NCI-H146 treated with DMSO at 0.1 percent for 48 hours (cell line): Measurements from ENCODE around the gene INSIG1.
A peak's percentile ranks its signal among the peaks of the same experiment; 100 is the strongest.

ENCODE experiments used
- DNase-seq: peaks from one replicate; lab custom pipeline; 2025; ENCODE audit not compliant: unreplicated experiment; lab: John Stamatoyannopoulos, UW

Gene INSIG1

DNA sequence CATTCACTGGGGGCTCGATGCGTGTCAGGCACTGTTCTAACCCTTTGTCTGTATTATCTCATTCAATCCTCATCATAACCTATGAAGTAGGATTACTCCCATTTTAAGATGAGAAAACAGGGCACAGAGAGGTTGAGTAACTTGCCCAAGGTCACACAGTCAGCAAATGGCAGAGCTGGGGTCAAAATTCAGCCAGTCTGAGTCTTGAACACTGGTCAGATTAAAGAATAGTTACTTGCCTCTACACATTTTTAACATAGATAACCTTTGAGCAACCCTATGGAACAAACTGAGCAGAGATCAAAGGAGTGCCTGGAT is 27.2 kb downstream of the INSIG1 start:
- DNase-seq = no peak

DNA sequence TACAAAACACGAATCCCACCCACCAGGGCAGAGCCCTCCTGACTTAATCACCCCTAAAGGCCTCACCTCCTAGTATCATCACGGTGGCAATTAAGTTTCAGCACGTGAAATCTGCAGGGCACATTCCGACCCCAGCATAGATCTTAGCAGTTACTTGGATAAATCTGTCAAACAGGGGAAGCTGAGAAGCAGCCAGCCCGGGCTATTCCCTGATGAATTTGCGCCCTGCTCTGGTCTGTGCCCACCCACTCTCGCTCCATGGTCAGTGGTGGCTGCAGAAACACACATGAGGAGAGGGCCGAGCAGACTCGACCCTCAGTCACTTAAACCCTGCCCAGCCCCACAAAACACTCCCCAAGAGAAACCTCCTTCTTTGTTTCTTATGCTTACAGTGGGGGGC is 28.7 kb downstream of the INSIG1 start:
- DNase-seq = no peak

DNA sequence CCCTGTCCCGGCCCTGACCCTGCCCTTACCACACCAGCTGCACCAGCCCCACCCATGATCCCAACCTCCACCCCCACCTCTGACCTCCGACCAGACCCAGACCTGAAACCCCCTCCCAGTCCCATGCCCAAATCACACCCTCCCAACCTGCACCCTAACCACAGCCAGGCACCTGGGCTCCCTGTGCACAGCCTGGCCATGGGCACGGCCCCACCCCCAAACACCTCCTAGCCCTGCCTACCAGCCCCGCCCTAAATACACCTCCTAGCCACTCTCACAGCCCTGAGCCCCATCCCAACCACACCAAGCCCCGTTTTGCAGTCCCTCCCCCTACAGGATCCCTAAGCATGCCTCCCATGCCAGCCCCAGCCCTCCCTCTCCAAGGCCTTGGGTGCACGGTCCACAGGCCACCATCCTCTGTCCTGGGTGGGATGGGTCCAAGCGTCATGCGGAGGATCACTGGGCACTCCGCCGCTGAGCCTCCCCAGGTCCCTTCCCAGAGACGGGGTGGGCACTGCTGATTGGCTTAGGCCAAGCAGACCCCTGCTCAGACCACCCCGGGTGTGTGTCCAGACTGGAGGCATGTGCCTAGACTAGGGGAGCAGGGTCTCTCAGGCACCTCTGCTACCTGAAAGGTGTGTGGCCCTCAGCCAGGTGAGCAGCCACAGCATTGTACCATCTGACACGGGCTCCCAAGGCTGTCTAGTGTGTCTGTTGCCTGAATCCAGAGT is 30.1 kb downstream of the INSIG1 start:
- DNase-seq = no peak

DNA sequence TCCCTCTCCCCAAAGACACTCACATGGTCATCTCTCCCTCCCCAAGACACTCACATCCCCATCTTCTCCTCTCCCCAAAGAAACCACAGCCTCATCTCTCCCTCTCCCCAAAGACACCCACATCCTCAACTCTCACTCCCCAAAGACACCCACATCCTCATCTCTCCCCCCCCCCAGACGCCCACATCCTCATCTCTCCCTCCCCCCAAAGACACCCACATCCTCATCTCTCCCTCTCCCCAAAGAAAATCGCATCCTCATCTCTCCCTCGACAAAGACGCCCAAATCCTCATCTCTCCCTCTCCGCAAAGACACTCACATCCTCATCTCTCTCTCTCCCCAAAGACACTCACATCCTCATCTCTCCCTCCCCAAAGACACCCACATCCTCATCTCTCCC is 31.5 kb downstream of the INSIG1 start:
- no peak for DNase-seq

DNA sequence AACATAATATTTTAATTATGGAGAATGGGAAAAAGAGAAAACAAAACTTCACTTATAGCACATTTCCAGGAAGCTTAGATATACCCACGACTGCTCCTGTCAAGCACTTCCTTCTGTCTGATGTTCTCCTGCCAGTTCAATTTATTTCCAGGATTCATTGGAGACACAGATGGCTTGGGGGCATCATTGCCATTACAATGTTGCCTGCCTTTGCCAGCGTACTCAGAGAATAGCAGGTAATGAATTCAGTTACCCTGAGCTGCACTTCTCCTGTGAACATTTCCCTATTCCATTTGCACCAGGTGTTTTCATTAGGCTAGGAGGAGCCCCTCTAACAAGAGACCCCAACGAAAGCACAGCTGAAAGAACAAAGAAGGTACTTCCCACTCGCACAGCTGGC is 33.7 kb downstream of the INSIG1 start:
- DNase-seq = no peak

DNA sequence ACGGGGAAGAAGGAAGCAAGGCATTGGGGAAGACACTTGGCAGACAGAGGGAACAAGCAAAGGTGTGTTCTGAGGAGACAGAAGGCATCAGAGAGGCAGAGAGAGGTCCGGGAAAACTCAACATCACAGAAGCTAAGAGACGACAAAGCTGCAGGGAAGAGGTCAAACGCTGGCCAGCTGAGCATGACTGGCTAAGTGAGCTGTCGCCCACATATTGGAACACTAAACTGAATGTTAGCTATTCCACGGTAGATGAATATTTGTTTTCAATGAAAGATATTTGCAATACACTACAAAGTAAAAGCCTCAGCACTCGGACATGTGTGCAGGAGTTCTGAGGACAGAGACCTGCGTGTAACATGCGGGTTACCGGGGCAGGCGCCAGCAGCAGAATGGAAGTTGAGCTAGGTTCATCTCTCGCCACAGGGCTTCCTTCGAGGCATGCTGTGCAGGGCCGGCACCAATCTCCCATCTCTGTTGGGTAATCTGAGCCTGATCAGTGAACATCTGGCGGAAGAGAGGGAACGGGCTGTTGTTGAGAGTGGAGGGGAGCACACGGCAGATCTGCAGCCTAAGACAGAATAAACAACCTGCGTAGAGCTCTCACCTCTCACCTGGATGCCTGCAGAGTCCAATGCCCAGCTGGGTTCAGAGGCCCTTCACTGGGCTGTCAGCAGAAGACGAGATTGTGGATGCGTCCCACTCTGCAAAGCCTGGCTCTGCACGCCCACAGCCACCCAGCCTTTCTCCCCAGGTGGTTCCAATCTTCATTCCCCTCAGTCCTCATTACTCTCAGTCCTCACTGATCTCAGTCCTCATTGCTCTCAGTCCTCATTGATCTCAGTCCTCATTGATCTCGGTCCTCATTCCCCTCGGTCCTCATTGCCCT is 35.9 kb downstream of the INSIG1 start:
- DNase-seq = no peak

DNA sequence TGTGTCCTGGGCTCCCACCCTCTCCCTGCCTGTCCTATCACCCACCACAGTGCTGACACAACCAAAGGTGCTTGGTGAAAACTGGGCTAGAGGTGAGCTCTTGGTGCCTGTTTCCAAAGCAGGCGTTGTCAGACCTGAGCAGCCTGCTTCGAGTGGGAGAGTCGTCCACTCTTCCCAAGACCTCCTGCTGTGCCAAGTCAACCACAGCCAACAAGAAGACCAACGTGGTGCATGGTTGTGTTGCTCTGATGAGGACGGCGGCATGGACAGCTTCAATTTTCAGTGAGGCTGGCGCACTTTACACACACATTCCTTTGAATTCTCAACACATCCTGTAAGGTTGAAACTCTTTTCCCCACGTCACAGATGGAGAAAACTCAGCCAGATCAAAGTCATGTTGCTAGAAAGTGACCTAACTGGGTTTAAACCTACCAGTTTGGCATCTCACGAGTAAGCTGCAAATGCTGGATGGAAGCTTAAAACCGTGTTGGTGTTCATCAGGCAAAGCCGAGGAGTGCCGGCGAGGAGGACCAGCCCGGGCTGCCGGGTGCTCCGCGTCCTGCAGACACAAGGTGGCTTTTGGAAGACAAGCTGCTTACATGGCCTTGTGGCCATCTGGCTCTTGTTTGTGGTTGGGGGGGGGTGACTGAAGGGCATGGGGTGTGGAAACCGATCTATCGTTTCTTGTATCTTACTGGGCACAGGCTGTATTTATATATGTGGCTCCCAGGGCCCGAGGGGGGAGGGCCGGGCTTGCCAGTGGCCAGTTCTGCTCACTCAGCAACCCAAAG is 39.3 kb downstream of the INSIG1 start:
- DNase-seq = no peak

DNA sequence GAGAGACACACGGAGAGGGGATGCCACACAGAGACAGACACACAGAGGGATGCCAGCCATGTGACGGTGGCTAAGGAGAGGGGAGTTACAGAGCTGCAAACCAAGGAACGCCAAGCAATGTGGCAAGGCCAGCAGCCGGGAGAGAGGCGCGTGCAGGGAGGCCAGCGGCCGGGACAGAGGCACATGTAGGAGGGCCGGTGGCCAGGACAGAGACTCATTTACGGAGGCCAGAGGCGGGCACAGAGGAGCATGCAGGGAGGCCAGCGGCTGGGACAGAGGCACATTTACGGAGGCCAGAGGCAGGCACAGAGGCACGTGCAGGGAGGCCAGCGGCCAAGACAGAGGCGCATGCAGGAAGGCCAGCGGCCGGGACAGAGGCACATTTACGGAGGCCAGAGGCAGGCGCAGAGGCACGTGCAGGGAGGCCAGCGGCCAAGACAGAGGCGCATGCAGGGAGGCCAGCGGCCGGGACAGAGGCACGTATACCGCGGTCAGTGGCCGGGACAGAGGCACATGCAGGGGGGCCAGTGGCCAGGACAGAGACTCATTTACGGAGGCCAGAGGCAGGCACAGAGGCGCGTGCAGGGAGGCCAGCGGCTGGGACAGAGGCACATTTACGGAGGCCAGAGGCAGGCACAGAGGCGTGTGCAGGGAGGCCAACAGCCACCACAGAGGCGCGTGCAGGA is 40.4 kb downstream of the INSIG1 start:
- no peak for DNase-seq

DNA sequence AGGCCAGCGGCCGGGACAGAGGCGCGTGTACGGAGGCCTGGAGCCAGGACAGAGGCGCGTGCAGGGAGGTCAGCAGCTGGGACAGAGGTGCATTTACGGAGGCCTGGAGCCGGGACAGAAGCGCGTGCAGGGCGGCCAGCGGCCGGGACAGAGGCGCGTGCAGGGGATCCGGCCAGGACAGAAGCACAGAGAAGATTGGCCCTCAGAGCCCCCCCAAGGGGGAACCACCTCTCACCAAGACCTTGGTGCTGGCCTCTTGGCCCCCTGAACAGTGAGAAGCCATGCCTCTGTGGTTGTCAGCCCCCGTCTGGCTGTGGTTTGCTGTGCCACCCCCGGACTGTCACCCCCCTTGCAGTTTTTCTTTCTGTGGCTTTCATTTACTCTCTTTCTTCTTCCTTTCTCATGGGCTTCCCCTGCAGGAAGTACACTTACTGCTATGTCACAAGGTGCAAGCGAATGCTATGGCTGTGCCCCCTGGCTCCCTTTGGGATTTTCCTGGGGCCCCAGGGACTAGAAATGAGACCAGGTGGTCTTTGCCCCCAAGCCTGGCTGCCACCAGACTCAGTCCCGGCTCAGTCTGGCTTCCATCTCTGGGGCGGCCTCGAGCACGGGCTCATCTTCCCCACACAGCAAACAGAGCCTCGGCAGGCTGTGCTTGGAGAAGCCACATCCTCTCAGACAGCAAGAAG is 41.1 kb downstream of the INSIG1 start:
- no peak for DNase-seq

DNA sequence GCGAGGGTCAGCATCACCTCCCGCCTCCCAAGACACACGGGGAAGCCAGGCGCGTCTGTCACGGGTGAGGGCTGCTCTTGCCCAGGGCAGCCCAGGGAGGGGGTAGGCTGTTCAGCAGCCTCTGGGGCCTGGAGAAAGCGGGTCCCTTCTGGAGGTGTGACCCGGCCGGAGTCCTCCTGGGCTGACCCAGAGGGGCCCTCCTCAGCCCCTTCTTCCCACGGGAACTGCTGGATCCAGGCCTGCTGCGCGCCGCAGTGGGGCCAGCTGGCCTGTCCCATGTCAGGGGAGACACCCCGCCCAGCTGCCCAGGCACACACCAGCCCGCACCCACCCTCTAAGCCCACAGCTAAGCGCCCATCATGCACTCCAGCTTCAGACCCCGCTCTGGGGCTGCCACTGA is 41.8 kb downstream of the INSIG1 start:
- no peak for DNase-seq

DNA sequence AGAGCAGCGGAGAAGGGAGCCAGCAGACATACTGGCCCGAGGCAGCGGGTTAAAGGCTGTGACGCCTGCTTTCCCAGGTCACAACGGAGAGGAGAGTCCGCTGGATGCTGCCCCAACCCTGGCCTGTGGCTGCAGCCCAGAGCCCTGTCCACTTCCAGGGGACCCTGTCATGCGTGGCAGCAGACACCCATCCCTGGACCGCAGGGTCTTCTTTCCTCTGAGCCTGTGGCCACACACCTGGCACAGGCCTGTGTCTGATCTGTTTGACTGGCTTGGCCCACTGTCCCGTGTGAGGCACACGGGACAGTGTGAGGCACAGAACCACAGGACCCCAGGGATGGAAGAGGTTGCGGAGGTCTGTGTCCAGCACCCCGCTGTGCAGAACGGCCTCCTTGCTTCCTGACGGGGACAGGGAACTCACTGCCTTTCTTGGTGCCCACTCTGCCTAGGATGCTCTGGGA is 42.4 kb downstream of the INSIG1 start:
- DNase-seq = no peak

DNA sequence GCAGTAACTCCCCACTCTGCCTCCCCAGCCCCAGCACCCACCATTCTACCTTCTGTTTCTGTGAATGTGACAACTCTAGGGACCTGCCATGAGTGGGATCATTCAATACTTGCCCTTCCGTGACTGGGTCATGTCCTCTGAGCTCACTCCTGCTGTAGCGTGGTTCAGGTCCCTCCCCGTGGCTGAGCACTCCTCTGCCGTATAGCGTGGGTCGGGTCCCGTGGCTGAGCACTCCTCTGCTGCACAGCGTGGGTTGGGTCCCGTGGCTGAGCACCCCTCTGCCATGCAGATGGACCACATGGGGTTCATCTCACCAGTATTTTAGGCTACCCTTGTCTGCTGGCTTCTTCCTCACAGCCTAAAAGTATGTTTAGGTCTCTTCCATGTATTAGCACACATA is 43.0 kb downstream of the INSIG1 start:
- no peak for DNase-seq

DNA sequence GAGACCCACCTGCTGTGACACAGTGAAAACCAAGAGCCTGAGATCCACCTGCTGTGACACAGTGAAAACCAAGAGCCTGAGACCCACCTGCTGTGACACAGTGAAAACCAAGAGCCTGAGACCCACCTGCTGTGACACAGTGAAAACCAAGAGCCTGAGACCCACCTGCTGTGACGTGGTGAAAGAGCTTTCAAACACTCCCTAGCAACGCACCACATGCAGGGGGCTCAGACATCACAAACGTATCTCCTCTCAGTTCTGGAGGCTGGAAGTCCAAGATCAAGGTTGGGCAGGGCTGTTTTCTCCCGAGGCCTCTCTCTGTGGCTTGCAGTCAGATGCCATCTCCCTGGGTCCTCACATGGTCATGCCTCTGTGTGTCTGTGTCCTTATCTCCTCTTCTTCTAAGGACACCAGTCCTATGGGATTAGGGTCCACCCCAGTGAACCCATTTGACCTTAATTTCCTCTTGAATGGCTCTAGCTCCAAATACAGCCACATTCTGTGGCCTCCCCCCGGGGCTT is 43.8 kb downstream of the INSIG1 start:
- no peak for DNase-seq

DNA sequence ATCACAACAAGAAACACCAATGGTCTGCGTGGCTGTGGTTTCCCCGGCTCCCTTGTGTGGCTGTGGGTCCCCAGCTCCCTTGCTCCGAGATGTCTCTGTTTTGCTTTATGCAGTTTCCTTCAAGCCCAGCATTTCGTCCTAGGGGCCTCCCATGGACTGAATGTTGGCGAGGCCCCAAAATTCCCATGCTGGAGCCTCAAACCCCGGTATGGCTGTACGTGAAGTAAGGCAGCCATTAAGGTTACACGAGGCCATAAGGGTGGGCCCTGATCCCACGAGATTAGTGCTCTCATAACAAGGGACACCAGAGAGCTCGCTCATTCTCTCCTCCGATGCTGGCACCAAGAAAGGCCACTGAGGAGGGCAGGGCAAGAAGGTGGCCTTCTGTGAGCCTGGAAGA is 44.6 kb downstream of the INSIG1 start:
- no peak for DNase-seq

DNA sequence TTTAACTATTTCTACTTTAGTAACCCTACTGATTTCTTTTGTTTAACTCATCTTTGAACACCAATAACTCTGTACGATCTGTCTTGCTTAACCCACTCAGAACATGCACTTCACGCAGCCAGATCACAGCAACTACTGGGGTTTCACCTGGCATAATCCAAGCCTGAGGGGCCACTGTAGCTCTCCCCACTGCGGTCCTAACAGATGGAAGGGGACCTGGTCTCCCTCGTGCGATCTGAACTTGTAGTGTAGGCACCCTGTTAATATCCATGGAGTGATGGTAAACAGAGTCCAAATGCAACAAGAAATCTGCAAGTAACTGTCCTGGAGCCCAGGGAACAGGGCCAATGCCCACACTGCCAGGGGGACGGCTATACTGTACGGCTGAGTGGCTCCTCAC is 45.5 kb downstream of the INSIG1 start:
- DNase-seq = no peak

DNA sequence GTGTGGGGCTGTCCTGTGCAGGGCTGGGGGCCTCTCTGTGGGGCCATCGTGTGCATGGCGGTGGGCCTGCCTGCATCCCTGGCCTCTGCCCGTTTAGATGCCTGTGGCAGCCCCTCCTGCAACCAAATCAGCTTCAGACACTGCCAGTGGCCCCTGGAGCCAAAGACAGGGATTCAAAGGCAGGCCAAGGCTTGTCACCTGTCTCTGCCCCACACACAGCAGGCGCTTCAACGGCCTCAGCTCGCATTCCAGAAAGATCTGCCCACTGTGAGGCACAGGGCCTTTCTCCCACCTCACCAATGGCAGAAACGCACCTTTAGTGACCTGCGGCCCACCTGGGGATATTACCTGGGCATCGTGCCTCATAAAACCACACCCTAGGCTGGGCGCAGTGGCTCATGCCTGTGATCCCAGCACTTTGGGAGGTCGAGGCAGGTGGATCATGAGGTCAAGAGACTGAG is 46.0 kb downstream of the INSIG1 start:
- no peak for DNase-seq

DNA sequence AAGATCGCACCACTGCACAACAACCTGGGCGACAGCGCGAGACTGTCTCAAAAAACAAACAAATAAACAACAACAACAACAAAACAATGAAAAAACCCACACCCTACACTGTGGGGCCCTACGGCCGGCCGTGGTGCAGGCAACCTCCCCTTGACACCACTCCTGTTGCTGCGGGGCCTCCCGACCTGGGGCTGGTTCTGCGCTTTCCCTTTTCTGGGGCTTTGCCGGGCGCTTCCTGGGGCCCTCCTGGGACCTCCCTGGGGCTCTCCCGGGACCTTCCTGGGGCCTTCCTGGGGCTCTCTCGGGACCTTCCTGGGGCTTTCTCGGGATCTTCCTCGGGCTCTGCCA is 46.6 kb downstream of the INSIG1 start:
- no peak for DNase-seq

DNA sequence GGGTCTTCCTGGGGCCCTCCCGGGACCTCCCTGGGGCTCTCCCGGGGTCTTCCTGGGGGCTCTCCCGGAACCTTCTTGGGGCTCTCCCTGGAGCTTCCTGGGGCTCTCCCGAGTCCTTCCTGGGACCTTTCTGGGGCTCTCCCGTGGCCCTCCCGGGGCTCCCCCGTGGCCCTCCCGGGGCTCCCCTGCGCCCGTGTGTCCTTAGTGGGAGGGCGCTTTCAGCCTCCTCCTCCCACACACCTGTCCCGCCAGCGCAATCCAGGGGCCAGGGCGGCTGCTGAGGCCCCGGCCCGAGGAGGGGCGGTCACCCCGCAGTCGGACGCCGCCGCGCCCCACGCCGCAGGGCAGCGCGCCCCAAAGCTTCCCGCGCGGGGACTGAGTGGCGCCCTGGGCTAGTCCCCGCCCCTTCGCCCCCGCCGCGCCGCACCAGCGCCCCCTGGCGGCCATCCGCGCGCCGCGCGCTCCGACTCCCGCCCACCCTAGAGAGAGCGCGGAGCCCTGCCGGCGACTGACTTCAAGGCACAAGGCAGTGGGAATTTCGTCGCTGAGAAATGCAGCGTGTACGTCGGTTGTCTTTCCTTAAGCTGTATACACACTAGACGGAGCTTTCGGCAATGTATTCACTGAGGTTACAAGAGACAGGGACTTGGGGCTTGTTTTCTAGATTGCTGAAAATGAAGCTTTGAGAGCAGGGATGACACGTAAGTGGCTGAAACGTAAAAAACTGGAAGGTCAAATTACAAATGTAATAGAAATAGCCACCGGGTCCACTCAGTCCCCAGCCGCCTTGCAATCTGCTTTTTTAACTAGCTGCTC is 47.1 kb downstream of the INSIG1 start:
- peak; percentile 31 for DNase-seq

DNA sequence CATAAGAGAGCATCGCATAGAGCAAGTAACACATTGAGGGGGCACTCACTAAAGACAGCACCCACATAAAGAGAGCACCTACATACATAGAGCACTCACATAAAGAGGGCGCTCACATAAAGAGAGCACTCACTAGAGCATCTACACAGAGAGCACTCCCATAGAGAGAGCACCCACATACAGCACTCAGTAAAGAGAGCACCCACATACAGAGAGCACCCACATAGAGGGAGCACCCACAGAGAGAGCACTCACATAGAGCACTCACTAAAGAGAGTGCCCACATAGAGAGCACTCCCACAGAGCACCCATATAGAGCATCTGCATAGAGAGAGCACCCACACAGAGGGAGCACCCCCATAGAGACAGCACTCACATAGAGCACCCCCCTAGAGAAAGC is 47.8 kb downstream of the INSIG1 start:
- DNase-seq = no peak

DNA sequence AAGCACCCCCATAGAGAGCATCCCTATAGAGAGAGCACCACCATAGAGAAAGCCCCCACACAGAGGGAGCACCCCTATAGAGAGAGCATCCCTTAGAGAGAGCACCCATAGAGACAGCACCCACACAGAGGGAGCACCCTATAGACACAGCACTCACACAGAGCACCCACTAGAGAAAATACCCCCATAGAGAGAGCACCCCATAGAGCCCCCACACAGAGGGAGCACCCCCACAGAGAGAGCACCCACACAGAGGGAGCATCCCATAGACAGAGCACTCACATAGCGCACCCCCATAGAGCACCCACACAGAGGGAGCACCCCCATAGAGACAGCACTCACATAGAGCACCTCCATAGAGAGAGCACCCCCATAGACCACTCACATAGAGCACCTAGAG is 48.6 kb downstream of the INSIG1 start:
- DNase-seq = no peak
